Measurements from ENCODE around the gene PRRT2. TPM values are rescaled to one million over a fixed set of nuclear protein-coding genes. Genes with fewer than 3 reads are reported as not detected.
A peak's percentile ranks its signal among the peaks of the same experiment; 100 is the strongest.

Gene PRRT2
- total RNA-seq, 1 experiment from 2014 or later: 9.7 TPM

- Histone ChIP-seq H3K36me3 (ENCODE audit: control insufficient read depth, insufficient read depth, low read length) (peaks cover 3% of the 10 kb centered on the region), H3K27ac (ENCODE audit: low read length) (peak overlapping the region; percentile 94), H3K27me3 (ENCODE audit: control insufficient read depth, insufficient read depth, low read length) (no peaks in the 10 kb centered on the region), H3K4me3 (ENCODE audit: low read depth in 2 of 2, low read length in 2 of 2) (peak overlapping the region; percentile 69 to 94), H3K9me3 (ENCODE audit: control insufficient read depth, insufficient read depth, low read depth, low read length) (no peaks in the 10 kb centered on the region), H3K4me1 (ENCODE audit: control insufficient read depth, insufficient read depth, low read length) (peaks cover 61% of the 10 kb centered on the region)
- in situ Hi-C loops (cut with HindIII; ENCODE audit: low pct_unique_long_range_greater_than_20kb, low sequenced_read_pairs): no loop called here
- DNase-seq (ENCODE audit: low read depth, low spot score): no peak
- no peak for ATAC-seq
- no TSS peak for BruUV-seq (replicated peaks)
- intact Hi-C loops (cut with micrococcal nuclease; ENCODE audit: unreplicated experiment): loop anchor here (10.0 kb wide), 1 partner anchor 125 kb away; no protein-coding TSS in a partner anchor
- ChIA-PET CTCF (interaction anchor here (0.6 to 1.9 kb wide), 3 partner anchors 29 to 213 kb away, joined by 3 to 10 read pairs (median 5); no protein-coding TSS in a partner anchor), POLR2A (interaction anchor here (0.5 kb wide), 1 partner anchor 192 kb away, joined by 6 read pairs; no protein-coding TSS in a partner anchor)
- TF ChIP-seq TCF7L2 (IDR thresholded peaks at IDR 0.05; ENCODE audit: low read depth, low read length): no peak
- no peak; the same call in 1 of the 2 replicates for TF ChIP-seq CTCF (IDR thresholded peaks at IDR 0.05)
- TF ChIP-seq SIN3A (IDR thresholded peaks at IDR 0.05; ENCODE audit: borderline replicate concordance, insufficient read depth, low read depth, low read length): no peak
- no peak for TF ChIP-seq POLR2AphosphoS5 (IDR thresholded peaks at IDR 0.05; ENCODE audit: low read depth, low read length)
- TF ChIP-seq REST (IDR thresholded peaks at IDR 0.05; ENCODE audit: insufficient read depth in 1 of 2, low read depth in 2 of 2, low read length in 1 of 2): no peak
Observed at GRCh38 chr16:29819506-29819905, 7.5 kb downstream of the PRRT2 start.

- Histone ChIP-seq H3K4me3 (ENCODE audit: low read depth in 2 of 2, low read length in 2 of 2) (peak within 1 kb of the TSS; percentile 69 to 94), H3K27ac (ENCODE audit: low read length) (peak within 1 kb of the TSS; percentile 94), H3K27me3 (ENCODE audit: control insufficient read depth, insufficient read depth, low read length) (no peaks in the 10 kb centered on the region), H3K9me3 (ENCODE audit: control insufficient read depth, insufficient read depth, low read depth, low read length) (no peaks in the 10 kb centered on the region), H3K4me1 (ENCODE audit: control insufficient read depth, insufficient read depth, low read length) (peaks cover 61% of the 10 kb centered on the region), H3K36me3 (ENCODE audit: control insufficient read depth, insufficient read depth, low read length) (peaks cover 3% of the 10 kb centered on the region)
- ChIA-PET POLR2A (interaction anchor here (0.5 to 0.6 kb wide), 2 partner anchors 191 to 1046 kb away, joined by 3 to 6 read pairs; no protein-coding TSS in a partner anchor), CTCF (interaction anchor here (0.6 to 1.9 kb wide), 5 partner anchors 12 to 212 kb away, joined by 3 to 11 read pairs (median 5); partner anchors contain the start of gene SEZ6L2)
- TF ChIP-seq POLR2AphosphoS5 (IDR thresholded peaks at IDR 0.05; ENCODE audit: low read depth, low read length) (peak; percentile 80), CTCF (IDR thresholded peaks at IDR 0.05) (no peak), TCF7L2 (IDR thresholded peaks at IDR 0.05; ENCODE audit: low read depth, low read length) (no peak; the same call in 1 of the 2 replicates), REST (IDR thresholded peaks at IDR 0.05; ENCODE audit: insufficient read depth in 1 of 2, low read depth in 2 of 2, low read length in 1 of 2) (no peak), SIN3A (IDR thresholded peaks at IDR 0.05; ENCODE audit: borderline replicate concordance, insufficient read depth, low read depth, low read length) (peak; percentile 94)
- ATAC-seq: peak; percentile 49
- in situ Hi-C loops (cut with HindIII; ENCODE audit: low pct_unique_long_range_greater_than_20kb, low sequenced_read_pairs): no loop called here
- intact Hi-C loops (cut with micrococcal nuclease; ENCODE audit: unreplicated experiment): no loop called here
- no peak for DNase-seq (ENCODE audit: low read depth, low spot score)
- no TSS peak for BruUV-seq (replicated peaks)
Observed at GRCh38 chr16:29820271-29820701, 8.3 kb downstream of the PRRT2 start, which contains the start of gene MVP. Gene MVP, plus strand, starts transcription at chr16:29820462. Its CDS starts 10,088 bp downstream, at chr16:29830550.

All from Panc1 (cell line).